Measurements from ENCODE around the gene MBNL1.

DNA sequence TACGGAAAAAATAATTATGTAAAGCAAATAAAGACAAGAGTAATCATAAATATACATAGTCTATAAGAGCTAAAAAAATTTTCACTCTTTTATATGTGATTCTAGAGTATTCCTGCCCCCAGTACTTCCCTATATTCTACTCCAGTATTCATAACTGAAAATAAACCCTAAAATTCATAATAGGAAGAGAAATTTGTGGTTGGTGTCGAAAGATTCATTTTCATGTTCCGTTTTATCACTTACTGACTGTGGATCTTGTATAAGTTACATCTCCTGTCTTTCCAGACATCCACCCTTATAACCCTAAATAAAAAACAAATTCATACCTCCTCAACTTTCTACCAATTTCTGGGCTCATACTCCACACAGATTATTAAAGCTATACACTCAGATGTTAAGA is 16.0 kb upstream of the MBNL1 start:
- TF ChIP-seq CTCF (IDR thresholded peaks at IDR 0.05) (no peak), EP300 (IDR thresholded peaks at IDR 0.05) (no peak), POLR2A (IDR thresholded peaks at IDR 0.05) (no peak)

Data from upper lobe of left lung (tissue), 4 donors.